Esophagus muscularis mucosa (tissue), 4 donors: Measurements from ENCODE around the gene SAMD1. TPM values are rescaled to one million over a fixed set of nuclear protein-coding genes. Genes with fewer than 3 reads are reported as not detected.
A peak's percentile ranks its signal among the peaks of the same experiment; 100 is the strongest.

Experiments used
- DNase-seq: peaks from one replicate; pipeline ENCODE4 v3.0.0-alpha.2; 2017; ENCODE audit errors: extremely low spot score
- H3K27ac ChIP-seq, 4 donors: fragments of 200-600 bp; sonication (generic); replicated peaks in 1 of 4; 1 replicate in 3 of 4; 2 replicates in 1 of 4; pipeline ENCODE4 v1.5.1; 2016 to 2019; ENCODE audit warnings: mild to moderate bottlenecking in 1 of 4
- H3K27me3 ChIP-seq, 4 donors: fragments of 200-600 bp; sonication (generic); one replicate each; pipeline versions ENCODE4 v1.5.1 to v1.6.0; 2016 to 2019
- H3K36me3 ChIP-seq, 4 donors: fragments of 200-600 bp; sonication (generic); one replicate each; pipeline ENCODE4 v1.5.1; 2016 to 2019
- H3K4me1 ChIP-seq, 4 donors: fragments of 200-600 bp; sonication (generic); one replicate each; pipeline ENCODE4 v1.5.1; 2016 to 2019
- H3K4me3 ChIP-seq, 4 donors: fragments of 200-600 bp; sonication (generic); 1 replicate in 2 of 4; 2 replicates in 2 of 4; pipeline ENCODE4 v1.5.1; 2016 to 2019; ENCODE audit warnings: mild to moderate bottlenecking in 4 of 4, moderate library complexity in 1 of 4
- H3K9me3 ChIP-seq, 4 donors: fragments of 200-600 bp; sonication (generic); 1 replicate in 3 of 4; 2 replicates in 1 of 4; pipeline ENCODE4 v1.5.1; 2016 to 2019
- EP300 ChIP-seq: sonication (generic); formaldehyde crosslinking; IDR thresholded peaks from one replicate; pipeline ENCODE4 v1.6.1; 2017; ENCODE audit warnings: antibody characterized with exemption
- POLR2A ChIP-seq: fragments of 450-650 bp; IDR thresholded peaks from one replicate; pipeline ENCODE4 v1.6.1; 2017; ENCODE audit warnings: antibody characterized with exemption, moderate library complexity, mild to moderate bottlenecking, low read depth
- POLR2AphosphoS5 ChIP-seq, 2 donors: sonication (generic); formaldehyde crosslinking; IDR thresholded peaks; one replicate each; pipeline ENCODE4 v1.6.1; 2017; ENCODE audit warnings: antibody characterized with exemption in 2 of 2
- WGBS: methylation state at CpG from one replicate; pipeline ENCODE4 v1.1.5; 2018; 5-methylcytosine and 5-hydroxymethylcytosine counted together
- intact Hi-C: fragments of 100-400 bp; cut with DNase I; formaldehyde crosslinking; loops from one replicate; pipeline ENCODE4 v1.15.1; 2023
- total RNA-seq, 4 donors: library from RNA; depleted of rRNA; stranded (reverse); fragments of >200 nt; gene quantifications; one replicate each; pipeline versions ENCODE4 v1.1.0 to v1.2.1, GENCODE V29; 2016
- TF ChIP-seq, protein P1 (sequence below), 3 experiments: fragments of 200-600 bp in 2 of 3; fragments of 450-650 bp in 1 of 3; sonication (generic) in 2 of 3; IDR thresholded peaks; one replicate each; pipeline ENCODE4 v1.5.1; 2017 to 2019; ENCODE audit warnings: antibody characterized with exemption in 3 of 3, mild to moderate bottlenecking in 2 of 3, moderate library complexity in 1 of 3

Gene SAMD1
- total RNA-seq, 4 donors from 2014 or later: 24.1 to 75.6 (median 48.8) TPM

- intact Hi-C loops: loop anchor here (2.0 to 10.0 kb wide), 4 partner anchors 45 to 289 kb away; partner anchors contain the start of genes ASF1B and RFX1
- no peaks in the 10 kb centered on the region for H3K36me3 ChIP-seq
- peak overlapping the region; percentile 64 to 81 (median 75) for H3K4me3 ChIP-seq
- no peaks in the 10 kb centered on the region for H3K27me3 ChIP-seq
- H3K9me3 ChIP-seq: no peaks in the 10 kb centered on the region
- no peak for TF ChIP-seq EP300
- TF ChIP-seq POLR2A: no peak
- TF ChIP-seq, protein P1, sequence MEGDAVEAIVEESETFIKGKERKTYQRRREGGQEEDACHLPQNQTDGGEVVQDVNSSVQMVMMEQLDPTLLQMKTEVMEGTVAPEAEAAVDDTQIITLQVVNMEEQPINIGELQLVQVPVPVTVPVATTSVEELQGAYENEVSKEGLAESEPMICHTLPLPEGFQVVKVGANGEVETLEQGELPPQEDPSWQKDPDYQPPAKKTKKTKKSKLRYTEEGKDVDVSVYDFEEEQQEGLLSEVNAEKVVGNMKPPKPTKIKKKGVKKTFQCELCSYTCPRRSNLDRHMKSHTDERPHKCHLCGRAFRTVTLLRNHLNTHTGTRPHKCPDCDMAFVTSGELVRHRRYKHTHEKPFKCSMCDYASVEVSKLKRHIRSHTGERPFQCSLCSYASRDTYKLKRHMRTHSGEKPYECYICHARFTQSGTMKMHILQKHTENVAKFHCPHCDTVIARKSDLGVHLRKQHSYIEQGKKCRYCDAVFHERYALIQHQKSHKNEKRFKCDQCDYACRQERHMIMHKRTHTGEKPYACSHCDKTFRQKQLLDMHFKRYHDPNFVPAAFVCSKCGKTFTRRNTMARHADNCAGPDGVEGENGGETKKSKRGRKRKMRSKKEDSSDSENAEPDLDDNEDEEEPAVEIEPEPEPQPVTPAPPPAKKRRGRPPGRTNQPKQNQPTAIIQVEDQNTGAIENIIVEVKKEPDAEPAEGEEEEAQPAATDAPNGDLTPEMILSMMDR (IDR thresholded peaks at IDR 0.05): peak in 1 of 3 experiments; percentile 1
- peak overlapping the region; percentile 86 to 94 (median 89) for H3K27ac ChIP-seq
- 0% methylated on average over 12 of the region's 44 CpGs for WGBS
- peaks cover 25 to 45% (median 43%) of the 10 kb centered on the region in 4 donors for H3K4me1 ChIP-seq
- DNase-seq: no peak
These were observed 16.4 kb downstream of the SAMD1 start for GRCh38 chr19:14073925-14074838.

GRCh38 chr19:14073261-14073924 lies 17.2 kb downstream of the SAMD1 start:
- peak overlapping the region; percentile 64 to 81 (median 75) for H3K4me3 ChIP-seq
- DNase-seq: no peak
- no peaks in the 10 kb centered on the region for H3K36me3 ChIP-seq
- no peak for TF ChIP-seq EP300
- TF ChIP-seq, protein P1 (IDR thresholded peaks at IDR 0.05): peak; percentile 37 to 85 (median 67)
- no peak for TF ChIP-seq POLR2A
- TF ChIP-seq POLR2AphosphoS5 (IDR thresholded peaks at IDR 0.05): peak; percentile 38 to 81
- no peaks in the 10 kb centered on the region for H3K9me3 ChIP-seq
- peaks cover 25 to 45% (median 43%) of the 10 kb centered on the region in 4 donors for H3K4me1 ChIP-seq
- peak overlapping the region; percentile 86 to 94 (median 89) for H3K27ac ChIP-seq
- H3K27me3 ChIP-seq: no peaks in the 10 kb centered on the region
- whole genome bisulfite sequencing: no CpG with 5 or more reads among the region's 106 CpGs
- intact Hi-C loops: loop anchor here (2.0 to 10.0 kb wide), 3 partner anchors 45 to 289 kb away; partner anchors contain the start of gene ASF1B

GRCh38 chr19:14072535-14073260 lies 17.9 kb downstream of the SAMD1 start, which contains the start of gene MISP3:
Gene MISP3, plus strand, starts transcription at chr19:14072786. Its CDS starts 524 bp downstream, at chr19:14073310.
- H3K36me3 ChIP-seq: no peaks in the 10 kb centered on the region
- no peaks in the 10 kb centered on the region for H3K27me3 ChIP-seq
- peak within 1 kb of the TSS; percentile 64 to 81 (median 75) for H3K4me3 ChIP-seq
- peak within 1 kb of the TSS; percentile 86 to 94 (median 89) for H3K27ac ChIP-seq
- 0% methylated on average over 7 of the region's 51 CpGs for WGBS
- no peak for DNase-seq
- H3K9me3 ChIP-seq: no peaks in the 10 kb centered on the region
- intact Hi-C loops: loop anchor here (1.0 to 10.0 kb wide), 4 partner anchors 46 to 288 kb away; partner anchors contain the start of gene ASF1B
- peaks cover 25 to 45% (median 43%) of the 10 kb centered on the region in 4 donors for H3K4me1 ChIP-seq
- TF ChIP-seq POLR2AphosphoS5 (IDR thresholded peaks at IDR 0.05) (no peak), POLR2A (no peak), EP300 (no peak)
- TF ChIP-seq, protein P1 (IDR thresholded peaks at IDR 0.05): no peak

DNA sequence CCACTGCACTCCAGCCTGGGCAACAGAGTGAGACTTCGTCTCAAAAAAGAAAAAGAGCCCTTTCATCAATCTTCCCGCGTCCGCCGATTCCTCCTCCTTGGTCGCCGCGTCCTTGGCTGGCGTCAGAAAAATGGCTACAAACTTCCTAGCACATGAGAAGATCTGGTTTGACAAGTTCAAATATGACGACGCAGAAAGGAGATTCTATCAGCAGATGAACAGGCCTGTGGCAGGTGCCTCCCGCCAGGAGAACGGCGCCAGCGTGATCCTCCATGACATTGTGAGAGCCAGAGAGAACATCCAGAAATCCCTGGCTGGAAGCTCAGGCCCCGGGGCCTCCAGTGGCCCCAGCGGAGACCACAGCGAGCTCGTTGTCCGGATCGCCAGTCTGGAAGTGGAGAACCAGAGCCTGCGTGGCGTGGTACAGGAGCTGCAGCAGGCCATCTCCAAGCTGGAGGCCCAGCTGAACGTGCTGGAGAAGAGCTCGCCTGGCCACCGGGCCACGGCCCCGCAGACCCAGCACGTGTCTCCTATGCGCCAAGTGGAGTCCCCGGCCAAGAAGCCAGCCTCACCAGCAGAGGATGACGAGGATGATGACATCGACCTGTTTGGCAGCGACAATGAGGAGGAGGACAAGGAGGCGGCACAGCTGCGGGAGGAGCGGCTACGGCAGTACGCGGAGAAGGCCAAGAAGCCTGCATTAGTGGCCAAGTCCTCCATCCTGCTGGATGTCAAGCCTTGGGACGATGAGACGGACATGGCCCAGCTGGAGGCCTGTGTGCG lies 20.1 kb downstream of the SAMD1 start:
- no peak for TF ChIP-seq POLR2AphosphoS5 (IDR thresholded peaks at IDR 0.05)
- no peak for TF ChIP-seq EP300
- no peak for TF ChIP-seq POLR2A
- TF ChIP-seq, protein P1 (IDR thresholded peaks at IDR 0.05): no peak
- H3K36me3 ChIP-seq: no peaks in the 10 kb centered on the region
- DNase-seq: no peak

More for the DNA sequence above, 20.1 kb downstream of the SAMD1 start:
- WGBS: 97% methylated on average over 28 of the region's 43 CpGs
- peaks cover 18 to 37% (median 37%) of the 10 kb centered on the region in 4 donors for H3K4me1 ChIP-seq
- intact Hi-C loops: loop anchor here (5.0 to 10.0 kb wide), 2 partner anchors 67 to 286 kb away; partner anchors contain the start of gene ASF1B
- no peak overlapping the region for H3K27ac ChIP-seq
- no peak overlapping the region for H3K4me3 ChIP-seq
- no peaks in the 10 kb centered on the region for H3K9me3 ChIP-seq
- H3K27me3 ChIP-seq: no peaks in the 10 kb centered on the region
